HG02938 (cell line): Measurements from ENCODE around the gene CSRP3.

ENCODE experiments used
- ATAC-seq: cut with Tn5 transposase; IDR thresholded peaks from one replicate; pipeline ENCODE4 v1.9.1; 2021; ENCODE audit warnings: mild to moderate bottlenecking, moderate library complexity; ENCODE audit not compliant: unreplicated experiment

Gene CSRP3

GRCh38 chr11:19134004-19134403 is 67.8 kb downstream of the CSRP3 start:
- ATAC-seq, result no peak
